Measurements from ENCODE around the gene GDF15.
"Not testable (repeated sequence)": the region's sequence is repeated elsewhere in the genome, so short reads cannot be mapped to it uniquely, and the experiment has no call there.

Gene GDF15, protein sequence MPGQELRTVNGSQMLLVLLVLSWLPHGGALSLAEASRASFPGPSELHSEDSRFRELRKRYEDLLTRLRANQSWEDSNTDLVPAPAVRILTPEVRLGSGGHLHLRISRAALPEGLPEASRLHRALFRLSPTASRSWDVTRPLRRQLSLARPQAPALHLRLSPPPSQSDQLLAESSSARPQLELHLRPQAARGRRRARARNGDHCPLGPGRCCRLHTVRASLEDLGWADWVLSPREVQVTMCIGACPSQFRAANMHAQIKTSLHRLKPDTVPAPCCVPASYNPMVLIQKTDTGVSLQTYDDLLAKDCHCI

DNA sequence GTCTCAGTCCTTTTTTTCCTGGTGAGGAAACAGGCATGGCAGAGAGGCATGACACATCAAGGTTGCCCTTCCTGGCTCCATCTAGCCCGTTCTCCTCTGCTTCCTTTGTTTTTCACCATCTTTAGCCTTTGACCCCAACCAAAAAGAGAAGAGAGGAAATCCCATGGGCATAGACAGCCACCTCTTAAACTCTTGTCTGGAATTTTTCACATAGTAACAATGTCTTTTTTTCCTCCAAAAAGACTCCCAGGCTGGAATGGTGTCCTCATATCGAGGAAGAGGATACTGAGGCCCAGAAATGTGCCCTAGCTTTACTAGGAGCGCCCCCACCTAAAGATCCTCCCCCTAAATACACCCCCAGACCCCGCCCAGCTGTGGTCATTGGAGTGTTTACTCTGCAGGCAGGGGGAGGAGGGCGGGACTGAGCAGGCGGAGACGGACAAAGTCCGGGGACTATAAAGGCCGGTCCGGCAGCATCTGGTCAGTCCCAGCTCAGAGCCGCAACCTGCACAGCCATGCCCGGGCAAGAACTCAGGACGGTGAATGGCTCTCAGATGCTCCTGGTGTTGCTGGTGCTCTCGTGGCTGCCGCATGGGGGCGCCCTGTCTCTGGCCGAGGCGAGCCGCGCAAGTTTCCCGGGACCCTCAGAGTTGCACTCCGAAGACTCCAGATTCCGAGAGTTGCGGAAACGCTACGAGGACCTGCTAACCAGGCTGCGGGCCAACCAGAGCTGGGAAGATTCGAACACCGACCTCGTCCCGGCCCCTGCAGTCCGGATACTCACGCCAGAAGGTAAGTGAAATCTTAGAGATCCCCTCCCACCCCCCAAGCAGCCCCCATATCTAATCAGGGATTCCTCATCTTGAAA lies at the start of gene GDF15:
Gene GDF15 (plus strand): TSS at position 484 of the 868 bp plus-strand sequence. CDS start 32 bp downstream, at position 516.
- DNase-seq, result no peak

- no peak for DNase-seq
These were observed 47.4 kb upstream of the GDF15 start for GRCh38 chr19:18338541-18338940.

DNA sequence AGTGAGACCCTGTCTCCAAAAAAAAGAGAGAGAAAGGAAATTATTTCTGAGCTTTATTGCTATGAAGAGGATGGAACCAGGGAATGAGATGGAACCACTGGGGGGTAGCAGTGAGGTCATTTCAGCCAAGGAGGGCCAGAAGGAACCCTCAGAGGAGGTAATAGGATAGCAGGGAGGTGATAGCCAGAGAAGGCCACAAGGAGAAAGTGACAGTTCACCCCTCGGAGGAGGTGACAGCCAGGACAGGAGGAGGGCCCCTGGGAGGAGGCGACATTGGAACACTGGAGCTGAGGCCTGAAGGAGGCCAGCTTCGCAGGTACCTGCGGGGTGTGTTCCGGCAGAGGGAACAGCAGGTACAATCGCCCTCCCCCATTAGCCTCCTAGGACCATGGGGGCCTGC lies 46.2 kb upstream of the GDF15 start:
- DNase-seq, result no peak

- peak in 1 of 2 experiments; percentile 37 for DNase-seq
These were observed 45.6 kb upstream of the GDF15 start, which contains the start of gene PGPEP1 for GRCh38 chr19:18340190-18340989. Gene PGPEP1 (plus strand): TSS chr19:18340598. CDS start chr19:18340682, 84 bp downstream.

DNA sequence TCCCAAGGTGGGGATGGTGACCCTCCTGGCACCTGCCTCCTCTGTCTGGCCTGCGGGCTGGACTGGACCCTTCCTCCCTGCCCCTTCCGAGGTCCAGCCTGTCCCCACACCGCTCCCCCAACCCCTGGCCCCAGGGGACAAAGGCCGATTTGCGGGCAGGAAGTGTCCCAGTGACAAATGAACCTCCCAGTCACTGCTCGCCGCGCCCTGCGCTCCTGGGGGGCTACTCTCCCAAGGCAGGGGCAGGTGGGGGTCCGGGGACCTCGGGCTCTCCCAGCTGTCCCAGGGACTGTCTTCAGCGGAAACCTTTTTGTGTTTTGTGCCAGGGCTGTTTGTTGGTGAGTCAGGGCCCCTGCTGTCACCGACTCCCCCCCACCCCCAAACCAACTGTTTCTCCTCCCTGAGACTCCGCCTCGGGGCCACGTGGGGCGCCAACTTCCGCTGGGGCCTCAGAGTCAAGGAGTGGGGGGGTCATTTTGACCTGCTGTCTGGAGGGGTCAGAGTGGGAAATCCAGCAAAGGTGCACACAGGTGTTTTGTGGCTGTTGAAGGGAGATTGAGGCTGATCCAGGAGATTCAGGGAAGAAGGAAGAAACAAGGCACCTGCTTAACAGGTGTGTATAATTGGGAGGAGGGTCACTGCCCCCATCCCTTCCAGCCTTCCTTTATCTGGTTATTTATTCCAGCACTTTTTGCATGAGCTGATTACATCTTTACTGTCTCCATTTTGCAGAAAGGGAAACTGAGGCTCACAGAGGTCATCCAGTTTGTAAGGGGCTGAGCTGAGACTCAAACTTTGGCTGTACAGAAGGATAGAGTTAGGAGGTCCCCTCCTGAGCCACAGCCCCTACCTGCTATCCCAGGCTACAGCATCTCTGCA lies 44.7 kb upstream of the GDF15 start:
- DNase-seq, result no peak

DNA sequence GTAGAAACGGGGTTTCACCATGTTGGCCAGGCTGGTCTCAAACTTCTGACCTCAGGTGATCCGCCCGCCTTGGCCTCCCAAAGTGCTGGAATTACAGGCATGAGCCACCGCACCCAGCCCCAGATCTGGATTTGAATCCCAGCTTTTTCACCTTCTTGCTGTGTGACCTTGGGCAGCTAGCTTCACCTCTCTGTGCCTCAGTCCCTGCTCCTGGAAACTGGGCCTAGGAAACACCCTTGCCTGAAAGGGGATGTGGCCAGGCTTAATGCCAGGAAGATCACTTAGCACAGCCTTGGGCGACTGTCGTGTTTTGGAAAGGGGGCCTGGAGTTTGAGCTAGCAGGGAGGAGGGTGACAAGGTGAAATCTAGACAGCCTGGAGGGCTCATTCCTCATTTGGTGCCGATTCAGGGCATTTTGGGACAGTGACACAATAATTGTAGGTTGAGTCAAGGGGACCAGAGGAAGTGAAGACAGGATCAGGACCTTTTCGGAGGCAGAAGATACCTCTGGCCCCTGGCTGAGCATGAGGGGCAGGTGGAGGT lies 43.8 kb upstream of the GDF15 start:
- DNase-seq, result no peak

DNA sequence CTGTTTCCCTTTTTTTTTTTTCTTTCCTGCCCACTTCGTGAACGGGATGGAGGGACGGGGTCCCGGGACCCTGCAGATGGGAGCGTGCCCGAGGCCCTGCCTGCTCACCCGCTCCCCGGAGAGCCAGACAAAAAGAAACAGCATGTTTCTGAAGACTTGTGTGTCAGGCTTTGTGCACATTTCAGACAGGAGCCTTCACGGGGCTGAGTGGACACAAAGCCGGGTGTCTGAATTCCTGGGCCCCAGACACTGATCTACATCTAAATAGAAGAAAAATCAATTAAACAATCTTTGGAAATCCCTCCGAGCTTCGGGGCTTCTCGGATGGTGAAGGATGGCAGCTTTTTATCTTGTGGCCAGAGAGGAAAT lies 41.4 kb upstream of the GDF15 start:
- no peak for DNase-seq

DNA sequence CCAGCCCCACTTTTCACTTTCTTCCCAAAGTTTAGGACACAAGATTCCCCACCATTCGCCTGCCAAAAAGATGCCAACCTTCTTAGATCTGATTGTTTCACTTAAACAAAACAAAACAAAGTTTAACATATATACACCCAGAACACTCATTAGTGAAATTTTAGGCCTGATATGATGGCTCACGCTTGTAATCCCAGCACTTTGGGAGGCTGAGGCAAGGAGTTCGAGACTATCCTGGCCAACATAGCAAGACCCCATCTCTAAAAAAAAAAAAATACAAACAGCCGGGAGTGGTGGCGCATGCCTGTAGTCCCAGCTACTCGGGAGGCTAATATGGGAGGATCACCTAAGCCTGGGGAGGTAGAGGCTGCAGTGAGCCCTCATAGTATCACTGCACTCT lies 40.7 kb upstream of the GDF15 start:
- no peak for DNase-seq

DNA sequence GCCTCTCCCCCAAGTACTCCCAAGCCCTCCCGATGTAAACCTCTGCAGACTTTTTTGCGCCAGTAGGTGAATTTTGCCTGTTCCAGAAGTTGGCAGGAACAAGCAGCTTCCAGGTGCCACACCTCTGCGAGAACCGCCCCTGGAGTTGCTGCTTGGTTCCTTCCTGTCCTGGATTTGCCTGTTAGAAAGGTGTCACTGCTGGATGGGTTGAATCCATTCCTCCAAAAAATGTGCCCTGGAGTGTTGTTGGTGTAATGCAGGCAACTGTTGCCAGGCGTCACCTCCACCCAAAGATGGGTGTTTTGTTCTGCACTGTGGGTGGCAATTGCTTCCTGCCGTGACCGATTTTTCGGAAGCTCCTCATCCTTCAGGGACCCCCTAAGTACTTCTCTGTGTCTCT lies 39.9 kb upstream of the GDF15 start:
- DNase-seq, result no peak

DNA sequence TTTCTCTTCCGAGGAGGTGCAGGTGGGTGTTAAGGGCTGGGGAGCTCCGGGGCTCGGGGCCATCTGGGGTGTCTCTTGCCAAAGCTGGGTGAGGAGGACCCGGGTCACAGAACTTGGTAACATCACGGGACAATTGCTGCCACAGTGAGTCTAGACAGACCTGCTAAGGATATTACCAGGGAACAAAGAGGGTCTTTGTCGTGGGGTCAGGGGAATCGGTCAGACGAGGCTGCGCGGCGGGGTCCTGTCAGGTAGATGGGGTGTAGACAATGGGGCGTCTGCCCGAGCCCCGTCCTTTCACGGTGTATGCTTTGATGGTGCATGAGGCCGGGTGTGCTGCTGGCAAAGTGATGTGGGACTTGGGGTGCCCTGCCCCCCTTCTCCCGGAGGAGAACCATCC lies 37.8 kb upstream of the GDF15 start:
- DNase-seq, result no peak

GRCh38 chr19:18348818-18349339 lies 37.1 kb upstream of the GDF15 start:
- DNase-seq, result not testable (repeated sequence)

GRCh38 chr19:18349524-18350128 lies 36.3 kb upstream of the GDF15 start:
- DNase-seq, result no peak

DNA sequence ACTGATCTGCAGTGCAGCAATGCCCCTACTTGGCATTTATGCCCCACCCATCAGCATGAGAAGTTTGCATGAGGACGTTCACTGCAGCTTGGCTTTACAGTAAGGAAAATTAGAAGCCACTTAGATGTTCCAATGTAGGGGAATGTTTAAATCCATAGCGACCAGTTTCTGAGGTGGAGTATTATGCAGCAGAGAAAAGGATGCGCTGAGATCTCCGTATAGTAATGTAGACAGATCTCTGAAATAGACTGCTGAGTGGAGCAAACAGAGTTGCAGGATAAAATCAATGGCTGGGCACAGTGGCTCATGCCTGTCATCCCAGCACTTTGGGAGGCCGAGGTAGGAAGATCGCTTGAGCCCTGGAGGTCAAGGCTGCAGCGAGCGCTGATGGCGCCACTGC lies 35.5 kb upstream of the GDF15 start:
- DNase-seq, result no peak

GRCh38 chr19:18351544-18351943 lies 34.4 kb upstream of the GDF15 start:
- no peak for DNase-seq

- no peak for DNase-seq
These were observed 32.5 kb upstream of the GDF15 start for GRCh38 chr19:18353378-18354005.

DNA sequence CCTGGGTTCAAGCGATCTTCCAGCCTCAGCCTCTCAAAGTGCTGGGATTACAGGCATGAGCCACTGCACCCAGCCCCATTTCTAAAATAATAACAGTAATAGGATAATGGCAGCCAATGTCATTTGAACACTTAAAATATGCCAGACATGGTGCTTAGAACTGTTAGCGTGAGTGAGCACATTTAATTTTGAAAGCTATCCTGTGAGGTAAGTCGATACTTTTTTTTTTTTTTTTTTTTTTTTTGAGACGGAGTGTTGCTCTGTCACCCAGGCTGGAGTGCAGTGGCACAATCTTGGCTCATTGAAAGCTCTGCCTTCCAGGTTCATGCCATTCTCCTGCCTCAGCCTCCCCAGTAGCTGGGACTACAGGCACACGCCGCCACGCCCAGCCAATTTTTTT lies 31.2 kb upstream of the GDF15 start:
- not testable (repeated sequence) for DNase-seq

- no peak for DNase-seq
These were observed 28.9 kb upstream of the GDF15 start for GRCh38 chr19:18357041-18357440.

DNA sequence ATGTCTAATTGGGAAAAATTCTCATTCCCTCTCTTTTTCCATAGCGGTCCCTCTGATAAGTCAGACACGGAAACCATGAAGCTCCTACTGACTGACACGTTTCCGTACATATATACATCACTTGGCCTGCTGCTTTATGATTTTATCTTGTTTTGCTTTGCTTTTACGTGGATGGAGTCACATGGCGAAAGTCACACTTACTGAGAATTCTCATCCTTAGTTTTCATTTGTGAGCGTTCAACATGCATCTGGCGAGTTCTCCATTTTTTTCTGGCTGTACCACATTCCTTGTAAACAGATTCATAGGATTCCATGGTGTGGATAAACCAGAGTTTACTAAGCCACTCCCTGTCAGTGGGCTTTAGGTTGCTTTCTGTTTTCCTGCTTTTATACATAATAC lies 24.3 kb upstream of the GDF15 start:
- no peak for DNase-seq

DNA sequence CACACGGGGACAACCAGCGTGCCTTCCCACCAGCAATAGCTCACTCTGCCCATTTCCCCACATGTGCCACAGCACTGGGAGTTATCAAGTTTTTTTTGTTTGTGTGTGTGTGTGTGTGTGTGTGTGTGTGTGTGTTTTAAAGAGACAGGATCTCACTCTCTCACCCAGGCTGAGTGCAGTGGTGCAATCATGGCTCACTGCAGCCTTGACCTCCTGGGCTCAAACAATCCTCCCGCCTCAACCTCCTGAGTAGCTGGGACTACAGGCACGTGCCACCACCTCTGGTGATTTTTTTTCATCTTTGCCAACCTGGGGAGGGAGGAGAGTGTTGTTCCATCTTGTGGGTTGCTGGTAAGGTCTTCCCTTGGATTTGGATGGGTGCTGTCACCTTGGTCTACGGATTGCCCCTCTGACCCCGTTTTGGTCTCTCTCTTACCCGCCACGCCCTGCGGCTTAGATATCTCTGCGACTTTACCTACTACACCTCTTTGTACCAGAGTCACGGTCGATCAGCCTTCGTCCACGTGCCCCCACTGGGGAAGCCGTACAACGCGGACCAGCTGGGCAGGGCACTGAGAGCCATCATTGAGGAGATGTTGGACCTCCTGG lies 22.9 kb upstream of the GDF15 start:
- DNase-seq, result no peak

- no peak for DNase-seq
These were observed 22.2 kb upstream of the GDF15 start for GRCh38 chr19:18363787-18364186.

Measured in NCI-H1930 (cell line).